Astrocyte of the cerebellum (primary cell): ENCODE data around the gene OTOF.

Source experiments
- DNase-seq: peaks from one replicate; pipeline ENCODE4 v3.0.0-alpha.2; 2011; ENCODE audit warnings: low read depth
- H3K4me3 ChIP-seq: 2 replicates; pipeline ENCODE4 v1.5.1; 2011; ENCODE audit warnings: mild to moderate bottlenecking, low read depth, low read length, moderate library complexity
- CTCF ChIP-seq: IDR thresholded peaks from 2 replicates; pipeline ENCODE4 v1.5.1; 2012; ENCODE audit warnings: low read length, low read depth, moderate library complexity, mild to moderate bottlenecking; ENCODE audit errors: missing control alignments
- in situ Hi-C: cut with HindIII; loops from 2 replicates; pipeline ENCODE4 v1.10.0; 2017; ENCODE audit warnings: low sequenced_read_pairs

OTOF gene

GRCh38 chr2:26483957-26484565 is 6.1 kb upstream of the OTOF start:
- in situ Hi-C loops: no loop called here
- H3K4me3 ChIP-seq: no peak overlapping the region
- DNase-seq: no peak
- no peak for TF ChIP-seq CTCF

- TF ChIP-seq CTCF: no peak
- in situ Hi-C loops: no loop called here
- no peak overlapping the region for H3K4me3 ChIP-seq
- DNase-seq: no peak
Observed at GRCh38 chr2:26483516-26483915, 5.6 kb upstream of the OTOF start.

GRCh38 chr2:26483027-26483326 is 5.1 kb upstream of the OTOF start:
- no peak for TF ChIP-seq CTCF
- in situ Hi-C loops: no loop called here
- H3K4me3 ChIP-seq: no peak overlapping the region
- DNase-seq: no peak

GRCh38 chr2:26482211-26483026 is 4.5 kb upstream of the OTOF start:
- no peak for TF ChIP-seq CTCF
- DNase-seq: no peak
- H3K4me3 ChIP-seq: no peak overlapping the region
- in situ Hi-C loops: no loop called here

- no peak for TF ChIP-seq CTCF
- in situ Hi-C loops: no loop called here
- H3K4me3 ChIP-seq: no peak overlapping the region
- no peak for DNase-seq
Observed at GRCh38 chr2:26481706-26482105, 3.8 kb upstream of the OTOF start.

GRCh38 chr2:26480566-26481423 is 2.9 kb upstream of the OTOF start:
- in situ Hi-C loops: no loop called here
- no peak for DNase-seq
- no peak for TF ChIP-seq CTCF
- H3K4me3 ChIP-seq: no peak overlapping the region
